K562 (cell line): ENCODE data around the gene LCN12. TPM values are rescaled to one million over a fixed set of nuclear protein-coding genes. Genes with fewer than 3 reads are reported as not detected.

Source experiments
- BCOR ChIP-seq: fragments of 450-650 bp; IDR thresholded peaks from 2 replicates; pipeline ENCODE4 v1.6.1; 2016
- CBFA2T2 ChIP-seq: fragments of 450-650 bp; conservative IDR thresholded peaks from 2 replicates; pipeline ENCODE4 v1.6.1; 2017; ENCODE audit warnings: mild to moderate bottlenecking
- COPS2 ChIP-seq: fragments of 450-650 bp; conservative IDR thresholded peaks from 2 replicates; pipeline ENCODE4 v1.6.1; 2016; ENCODE audit warnings: mild to moderate bottlenecking, moderate library complexity
- GATA2 ChIP-seq: sonication (generic); formaldehyde crosslinking; IDR thresholded peaks from 2 replicates; pipeline ENCODE4 v1.4.0; 2020; ENCODE audit warnings: mild to moderate bottlenecking, missing genetic modification reagents
- GATAD2A ChIP-seq: fragments of 450-650 bp; IDR thresholded peaks from 2 replicates; pipeline ENCODE4 v1.6.1; 2017
- GTF2F1 ChIP-seq: IDR thresholded peaks from 2 replicates; pipeline ENCODE4 v1.6.1; 2011; ENCODE audit warnings: low read depth, low read length, improper control_type of control experiment
- KLF13 ChIP-seq: fragments of 450-650 bp; IDR thresholded peaks from 2 replicates; pipeline ENCODE4 v1.6.1; 2016; ENCODE audit warnings: missing genetic modification characterization, low read depth, mild to moderate bottlenecking, missing compliant biosample characterization, moderate library complexity, borderline replicate concordance
- NR2F6 ChIP-seq: fragments of 450-650 bp; formaldehyde crosslinking; IDR thresholded peaks from 2 replicates; pipeline ENCODE4 v1.4.0; 2020; ENCODE audit warnings: mild to moderate bottlenecking
- SPI1 ChIP-seq: IDR thresholded peaks from 2 replicates; pipeline ENCODE4 v1.6.1; 2011; ENCODE audit warnings: low read depth, low read length, control low read depth, borderline replicate concordance
- TCFL5 ChIP-seq: fragments of 250-450 bp; sonication (Bioruptor Pico); conservative IDR thresholded peaks from 2 replicates; pipeline ENCODE4 v1.6.1; 2021; ENCODE audit warnings: mild to moderate bottlenecking, moderate library complexity, matching md5 sums
- ZKSCAN1 ChIP-seq: fragments of 150-350 bp; IDR thresholded peaks from 2 replicates; pipeline ENCODE4 v1.6.1; 2016; ENCODE audit warnings: low read depth, low read length
- ZNF124 ChIP-seq: sonication (generic); formaldehyde crosslinking; IDR thresholded peaks from 2 replicates; pipeline ENCODE4 v1.8.1; 2022; ENCODE audit warnings: missing genetic modification reagents
- ZNF785 ChIP-seq: fragments of 250-450 bp; sonication (Bioruptor Pico); IDR thresholded peaks from 2 replicates; pipeline ENCODE4 v1.4.0; 2020; ENCODE audit warnings: mild to moderate bottlenecking
- ZZZ3 ChIP-seq: fragments of 450-650 bp; IDR thresholded peaks from 2 replicates; pipeline ENCODE4 v1.6.1; 2016; ENCODE audit warnings: antibody characterized with exemption, mild to moderate bottlenecking, moderate library complexity
- polyA plus RNA-seq, 8 experiments: library from polyadenylated mRNA; depleted of rRNA in 4 of 8; stranded (reverse) in 5 of 8; unstranded in 3 of 8; fragments of >200 nt; fragmentation: Nextera tagmentation in 2 of 8; fragmentation: Illumina TruSeq in 1 of 8; extraction: Ambion mirVana in 2 of 8; extraction: Trizol in 1 of 8; gene quantifications; 2 replicates each; pipeline versions ENCODE4 v1.2.1 to v1.2.3, GENCODE V29; 2011 to 2014; ENCODE audit warnings: inconsistent platforms in 1 of 8, missing spikeins in 1 of 8
- total RNA-seq, 7 experiments: library from RNA; depleted of rRNA in 6 of 7; stranded (reverse); fragments of >200 nt in 6 of 7; fragmentation: Illumina TruSeq in 2 of 7; extraction: Trizol in 2 of 7; gene quantifications; 2 replicates each; pipeline versions ENCODE4 v1.2.1 to v1.2.3, GENCODE V29; 2011 to 2021; ENCODE audit warnings: low replicate concordance in 1 of 7
- TF ChIP-seq, protein P1 (sequence below), 2 experiments: IDR thresholded peaks; 2 replicates each; pipeline ENCODE4 v1.6.1; 2011; ENCODE audit warnings: borderline replicate concordance in 1 of 2, control low read depth in 1 of 2, low read depth in 1 of 2, low read length in 1 of 2, mild to moderate bottlenecking in 1 of 2, mixed read lengths in 1 of 2, moderate library complexity in 1 of 2; ENCODE audit not compliant: insufficient read depth in 1 of 2, insufficient read length in 1 of 2, poor library complexity in 1 of 2, severe bottlenecking in 1 of 2; ENCODE audit errors: extremely low read depth in 1 of 2
- TF ChIP-seq, protein P2 (sequence below), 2 experiments: fragments of 450-650 bp; IDR thresholded peaks; 2 replicates each; pipeline ENCODE4 v1.6.1; 2016
- TF ChIP-seq, protein P3 (sequence below): fragments of 250-450 bp; sonication (Bioruptor Pico); IDR thresholded peaks from 2 replicates; pipeline ENCODE4 v1.4.0; 2020; ENCODE audit warnings: mild to moderate bottlenecking
- TF ChIP-seq, protein P4 (sequence below): sonication (generic); formaldehyde crosslinking; IDR thresholded peaks from 2 replicates; pipeline ENCODE4 v1.8.0; 2022; ENCODE audit warnings: mild to moderate bottlenecking, low read depth, missing genetic modification reagents

The LCN12 gene
- total and polyA plus RNA-seq, 9 of the 15 experiments (the other 6 are each of a cell fraction or from before 2014, with no cell fraction given), result 0.05 TPM; not detected in 8

DNA sequence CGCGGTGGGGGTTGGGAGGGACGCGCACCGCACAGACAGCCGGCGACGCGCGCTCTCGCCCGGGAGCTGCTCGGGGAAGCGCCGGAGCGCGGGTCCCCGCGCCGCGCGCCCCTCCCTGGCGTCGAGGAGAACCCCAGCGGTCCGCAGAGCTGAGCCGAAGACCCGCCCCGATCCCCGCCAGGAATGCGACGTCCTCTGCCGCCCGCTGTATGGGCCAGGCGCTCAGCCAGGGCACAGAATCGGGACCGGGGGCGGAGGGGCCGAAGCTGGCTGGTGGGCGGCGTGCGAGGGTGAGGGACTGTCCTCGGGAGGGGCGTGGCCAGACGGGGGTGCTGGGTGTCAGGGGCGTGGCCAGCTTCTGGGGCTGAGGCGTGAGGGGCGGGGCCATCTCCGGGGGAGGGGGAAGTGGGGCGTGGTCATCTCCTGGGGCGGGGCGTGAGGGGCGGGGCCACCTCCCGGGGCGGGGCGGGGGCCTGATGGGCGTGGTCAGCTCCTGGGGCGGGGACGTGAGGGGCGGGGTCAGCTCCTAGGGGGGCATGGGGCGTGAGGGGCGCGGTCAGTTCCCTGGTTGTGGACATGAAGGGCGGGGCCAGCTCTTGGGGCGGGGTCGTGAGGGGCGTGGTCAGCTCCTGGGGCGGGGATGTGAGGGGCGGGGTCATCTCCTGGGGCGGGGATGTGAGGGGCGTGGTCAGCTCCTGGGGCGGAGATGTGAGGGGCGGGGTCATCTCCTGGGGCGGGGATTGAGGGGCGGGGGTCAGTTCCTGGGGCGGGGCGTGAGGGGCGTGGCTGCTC lies 26.2 kb downstream of the LCN12 start (continued):
- TF ChIP-seq, protein P1, sequence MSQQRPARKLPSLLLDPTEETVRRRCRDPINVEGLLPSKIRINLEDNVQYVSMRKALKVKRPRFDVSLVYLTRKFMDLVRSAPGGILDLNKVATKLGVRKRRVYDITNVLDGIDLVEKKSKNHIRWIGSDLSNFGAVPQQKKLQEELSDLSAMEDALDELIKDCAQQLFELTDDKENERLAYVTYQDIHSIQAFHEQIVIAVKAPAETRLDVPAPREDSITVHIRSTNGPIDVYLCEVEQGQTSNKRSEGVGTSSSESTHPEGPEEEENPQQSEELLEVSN (IDR thresholded peaks at IDR 0.05; ENCODE audit: borderline replicate concordance in 1 of 2, extremely low read depth in 1 of 2, insufficient read depth in 1 of 2, insufficient read length in 1 of 2, low read depth in 1 of 2, low read length in 1 of 2, poor library complexity in 1 of 2, severe bottlenecking in 1 of 2), result peak; percentile 36 to 49
- TF ChIP-seq SPI1 (no peak), TCFL5 (CRISPR knock-in tag) (no peak), ZKSCAN1 (no peak), GATAD2A (no peak; the same call in 1 of the 2 replicates), ZNF124 (CRISPR knock-in tag) (no peak), ZNF785 (CRISPR knock-in tag) (no peak), GTF2F1 (0 out of 2 replicates have a peak, but pooled peaks have one; percentile 45), KLF13 (tag) (peak; percentile 15; the same call in 1 of the 2 replicates), COPS2 (no peak), BCOR (no peak), NR2F6 (no peak), GATA2 (CRISPR knock-in tag) (no peak), ZZZ3 (no peak), CBFA2T2 (no peak)
- TF ChIP-seq, protein P2, sequence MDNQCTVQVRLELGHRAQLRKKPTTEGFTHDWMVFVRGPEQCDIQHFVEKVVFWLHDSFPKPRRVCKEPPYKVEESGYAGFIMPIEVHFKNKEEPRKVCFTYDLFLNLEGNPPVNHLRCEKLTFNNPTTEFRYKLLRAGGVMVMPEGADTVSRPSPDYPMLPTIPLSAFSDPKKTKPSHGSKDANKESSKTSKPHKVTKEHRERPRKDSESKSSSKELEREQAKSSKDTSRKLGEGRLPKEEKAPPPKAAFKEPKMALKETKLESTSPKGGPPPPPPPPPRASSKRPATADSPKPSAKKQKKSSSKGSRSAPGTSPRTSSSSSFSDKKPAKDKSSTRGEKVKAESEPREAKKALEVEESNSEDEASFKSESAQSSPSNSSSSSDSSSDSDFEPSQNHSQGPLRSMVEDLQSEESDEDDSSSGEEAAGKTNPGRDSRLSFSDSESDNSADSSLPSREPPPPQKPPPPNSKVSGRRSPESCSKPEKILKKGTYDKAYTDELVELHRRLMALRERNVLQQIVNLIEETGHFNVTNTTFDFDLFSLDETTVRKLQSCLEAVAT (IDR thresholded peaks at IDR 0.05), result no peak
- TF ChIP-seq, protein P3, sequence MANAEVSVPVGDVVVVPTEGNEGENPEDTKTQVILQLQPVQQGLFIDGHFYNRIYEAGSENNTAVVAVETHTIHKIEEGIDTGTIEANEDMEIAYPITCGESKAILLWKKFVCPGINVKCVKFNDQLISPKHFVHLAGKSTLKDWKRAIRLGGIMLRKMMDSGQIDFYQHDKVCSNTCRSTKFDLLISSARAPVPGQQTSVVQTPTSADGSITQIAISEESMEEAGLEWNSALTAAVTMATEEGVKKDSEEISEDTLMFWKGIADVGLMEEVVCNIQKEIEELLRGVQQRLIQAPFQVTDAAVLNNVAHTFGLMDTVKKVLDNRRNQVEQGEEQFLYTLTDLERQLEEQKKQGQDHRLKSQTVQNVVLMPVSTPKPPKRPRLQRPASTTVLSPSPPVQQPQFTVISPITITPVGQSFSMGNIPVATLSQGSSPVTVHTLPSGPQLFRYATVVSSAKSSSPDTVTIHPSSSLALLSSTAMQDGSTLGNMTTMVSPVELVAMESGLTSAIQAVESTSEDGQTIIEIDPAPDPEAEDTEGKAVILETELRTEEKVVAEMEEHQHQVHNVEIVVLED (CRISPR knock-in tag), result no peak
- TF ChIP-seq, protein P4, sequence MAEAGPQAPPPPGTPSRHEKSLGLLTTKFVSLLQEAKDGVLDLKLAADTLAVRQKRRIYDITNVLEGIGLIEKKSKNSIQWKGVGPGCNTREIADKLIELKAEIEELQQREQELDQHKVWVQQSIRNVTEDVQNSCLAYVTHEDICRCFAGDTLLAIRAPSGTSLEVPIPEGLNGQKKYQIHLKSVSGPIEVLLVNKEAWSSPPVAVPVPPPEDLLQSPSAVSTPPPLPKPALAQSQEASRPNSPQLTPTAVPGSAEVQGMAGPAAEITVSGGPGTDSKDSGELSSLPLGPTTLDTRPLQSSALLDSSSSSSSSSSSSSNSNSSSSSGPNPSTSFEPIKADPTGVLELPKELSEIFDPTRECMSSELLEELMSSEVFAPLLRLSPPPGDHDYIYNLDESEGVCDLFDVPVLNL (CRISPR knock-in tag), result no peak
